OCI-LY7 (cell line): ENCODE results near the gene SDR39U1. TPM values are rescaled to one million over a fixed set of nuclear protein-coding genes. Genes with fewer than 3 reads are reported as not detected.

ENCODE experiments used
- BruUV-seq: library from RNA; stranded (reverse); fragments of 400-500 nt; replicated peaks from 2 replicates; lab custom pipeline; 2021; lab: Mats Ljungman, UMichigan
- CTCF ChIA-PET: fragments of 300-600 bp; sonication (Branson Sonifier 250); formaldehyde crosslinking; loops from one replicate; lab custom pipeline; 2022; ENCODE audit warnings: antibody characterized with exemption; ENCODE audit not compliant: unreplicated experiment; lab: Charles Lee
- POLR2A ChIA-PET: fragments of 300-600 bp; sonication (Branson Sonifier 250); formaldehyde crosslinking; loops from one replicate; lab custom pipeline; 2022; ENCODE audit warnings: antibody characterized with exemption; lab: Charles Lee
- DNase-seq: peaks from one replicate; pipeline ENCODE4 v3.0.0-alpha.2; 2015; ENCODE audit warnings: low spot score
- H2AFZ ChIP-seq: fragments of 200-600 bp; sonication (generic), shearing (Covaris generic); 2 replicates; pipeline ENCODE4 v1.6.1; 2014; ENCODE audit warnings: mild to moderate bottlenecking, antibody characterized with exemption, low read length, moderate library complexity
- H3K27ac ChIP-seq: fragments of 200-600 bp; sonication (generic); 2 replicates; pipeline ENCODE4 v1.5.1; 2014; ENCODE audit warnings: mixed run types, low read depth, mild to moderate bottlenecking, moderate library complexity, low read length, inconsistent platforms; ENCODE audit not compliant: poor library complexity, severe bottlenecking
- H3K36me3 ChIP-seq: fragments of 200-600 bp; sonication (generic); 2 replicates; pipeline ENCODE4 v1.6.1; 2014; ENCODE audit warnings: mild to moderate bottlenecking, antibody characterized with exemption, low read length, moderate library complexity, mixed read lengths; ENCODE audit not compliant: insufficient read depth
- H3K4me1 ChIP-seq: fragments of 200-600 bp; sonication (generic); 2 replicates; pipeline ENCODE4 v1.5.1; 2014; ENCODE audit warnings: mild to moderate bottlenecking, low read length; ENCODE audit not compliant: insufficient read depth, poor library complexity, severe bottlenecking
- H3K4me2 ChIP-seq: fragments of 200-600 bp; sonication (generic); 2 replicates; pipeline ENCODE4 v1.6.1; 2014; ENCODE audit warnings: mild to moderate bottlenecking, low read length
- H3K4me3 ChIP-seq: fragments of 200-600 bp; sonication (generic); 2 replicates; pipeline ENCODE4 v1.5.1; 2014; ENCODE audit warnings: mild to moderate bottlenecking, low read depth, low read length; ENCODE audit not compliant: poor library complexity, severe bottlenecking
- H3K79me2 ChIP-seq: fragments of 200-600 bp; sonication (generic); 2 replicates; pipeline ENCODE4 v1.6.1; 2016; ENCODE audit warnings: low read depth, mild to moderate bottlenecking, low read length, moderate library complexity, mixed read lengths; ENCODE audit not compliant: insufficient read depth
- H3K9me2 ChIP-seq: fragments of 200-600 bp; sonication (generic); 2 replicates; pipeline ENCODE4 v1.6.1; 2016; ENCODE audit warnings: mild to moderate bottlenecking, low read length, mixed read lengths; ENCODE audit not compliant: insufficient read depth
- H3K9me3 ChIP-seq: fragments of 200-600 bp; sonication (generic); 2 replicates; pipeline ENCODE4 v1.6.1; 2014; ENCODE audit warnings: mild to moderate bottlenecking, mixed run types, low read length, mixed read lengths
- H4K20me1 ChIP-seq: fragments of 200-600 bp; sonication (generic); 2 replicates; pipeline ENCODE4 v1.6.1; 2014; ENCODE audit warnings: mild to moderate bottlenecking, antibody characterized with exemption, low read length, moderate library complexity, mixed read lengths; ENCODE audit not compliant: insufficient read depth
- CTCF ChIP-seq: fragments of 200-600 bp; sonication (generic); conservative IDR thresholded peaks from 2 replicates; pipeline ENCODE4 v1.5.1; 2014; ENCODE audit warnings: mild to moderate bottlenecking, antibody characterized with exemption, low read length, moderate library complexity, mixed read lengths
- EZH2phosphoT487 ChIP-seq: fragments of 200-600 bp; sonication (generic); IDR thresholded peaks from 2 replicates; pipeline ENCODE4 v1.6.1; 2018; ENCODE audit warnings: low read depth, borderline replicate concordance, mild to moderate bottlenecking, mixed run types, antibody characterized with exemption, low read length, moderate library complexity, mixed read lengths
- intact Hi-C: fragments of 100-400 bp; cut with micrococcal nuclease; formaldehyde crosslinking; loops from one replicate; pipeline ENCODE4 v1.10.0; 2022; ENCODE audit not compliant: unreplicated experiment
- total RNA-seq, 2 experiments: library from RNA; depleted of rRNA in 1 of 2; stranded (reverse); fragments of >200 nt in 1 of 2; shearing (Covaris generic) in 1 of 2; gene quantifications; 2 replicates each; pipeline ENCODE4 v1.2.3, GENCODE V29; 2014 to 2022

SDR39U1 gene
- total RNA-seq, 2 experiments from 2014 or later: 51.4 to 103 TPM

- H3K9me2 ChIP-seq: no peaks in the 10 kb centered on the region
- POLR2A ChIA-PET: no interaction called here
Measured at GRCh38 chr14:24416932-24417619, 25.5 kb downstream of the SDR39U1 start.

GRCh38 chr14:24416254-24416931 lies 26.2 kb downstream of the SDR39U1 start:
- CTCF ChIA-PET: no interaction called here
- no TSS peak for BruUV-seq

More at GRCh38 chr14:24416932-24417619, 25.5 kb downstream of the SDR39U1 start:
- Histone ChIP-seq H3K79me2 (no peaks in the 10 kb centered on the region), H3K4me3 (no peak overlapping the region), H4K20me1 (no peaks in the 10 kb centered on the region), H3K36me3 (no peaks in the 10 kb centered on the region), H2AFZ (no peak overlapping the region), H3K9me3 (no peaks in the 10 kb centered on the region), H3K4me1 (no peaks in the 10 kb centered on the region), H3K27ac (no peak overlapping the region), H3K4me2 (no peak overlapping the region)
- CTCF ChIA-PET: no interaction called here
- intact Hi-C loops: no loop called here
- BruUV-seq: no TSS peak
- DNase-seq: no peak
- TF ChIP-seq EZH2phosphoT487 (no peak), CTCF (no peak)

More at GRCh38 chr14:24416254-24416931, 26.2 kb downstream of the SDR39U1 start:
- Histone ChIP-seq H3K9me2 (no peaks in the 10 kb centered on the region), H3K9me3 (no peaks in the 10 kb centered on the region), H3K4me2 (no peak overlapping the region), H4K20me1 (no peaks in the 10 kb centered on the region), H3K36me3 (no peaks in the 10 kb centered on the region), H2AFZ (no peak overlapping the region), H3K27ac (no peak overlapping the region), H3K79me2 (no peaks in the 10 kb centered on the region), H3K4me1 (no peaks in the 10 kb centered on the region), H3K4me3 (no peak overlapping the region)
- no peak for TF ChIP-seq EZH2phosphoT487
- no peak for TF ChIP-seq CTCF
- POLR2A ChIA-PET: no interaction called here
- intact Hi-C loops: no loop called here
- DNase-seq: no peak
